ENCODE data around the gene NAV1.
"Not testable (repeated sequence)": the region's sequence is repeated elsewhere in the genome, so short reads cannot be mapped to it uniquely, and the experiment has no call there.

The NAV1 gene
- total RNA-seq: 2.7 to 6.5 reads per million in 2 donors

DNA sequence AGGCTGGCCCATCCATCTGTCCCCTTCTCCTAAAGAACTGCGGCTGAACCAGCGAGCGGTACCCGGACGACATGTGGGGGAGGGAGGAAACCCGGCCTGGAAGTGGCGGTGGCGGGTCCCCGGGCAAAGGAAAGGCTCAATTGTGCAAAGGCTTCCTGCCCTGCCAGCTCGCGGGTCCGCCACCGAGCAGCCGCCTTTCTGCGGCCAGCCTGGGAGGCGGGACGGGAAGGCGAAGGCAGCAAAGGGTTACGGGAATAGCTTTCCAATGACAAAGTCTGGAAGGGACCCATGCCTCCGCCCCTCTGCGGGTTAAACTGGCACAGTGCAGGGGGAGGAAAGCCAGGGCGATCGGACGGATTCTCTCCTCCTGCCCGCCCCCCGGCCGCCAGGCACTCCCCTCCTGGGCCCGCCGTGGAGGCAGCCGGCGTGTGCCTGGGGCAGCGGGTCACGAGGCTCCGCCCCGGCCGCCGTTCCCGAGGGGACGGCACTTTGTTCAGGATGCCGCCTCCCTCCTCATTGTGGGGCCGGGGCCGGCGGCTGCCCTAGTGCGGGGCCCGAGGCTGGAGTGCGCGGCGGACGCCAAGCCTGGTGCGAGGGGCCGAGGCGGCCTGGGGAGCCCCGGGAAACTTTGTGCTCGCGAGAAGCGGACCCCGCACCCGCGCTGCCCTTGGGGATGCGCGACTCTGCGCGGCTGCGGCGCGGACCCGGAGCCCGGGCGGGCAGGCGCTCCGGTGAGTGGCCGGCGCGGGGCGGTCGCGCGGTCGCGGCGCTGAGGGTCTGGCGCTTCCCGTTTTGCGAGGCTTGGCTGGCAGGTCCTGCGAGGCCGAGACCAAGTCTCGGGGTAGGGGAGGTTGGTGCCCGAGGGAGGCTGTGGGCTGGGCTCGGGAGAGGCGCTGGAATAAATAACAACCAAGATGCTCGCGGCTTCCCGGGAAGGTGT lies at the start of gene NAV1:
TSS of gene NAV1 (plus strand) at position 516 of the 940 bp plus-strand sequence. CDS start 83,758 bp downstream, outside the sequence.
- no peak for DNase-seq

GRCh38 chr1:201489643-201490261 lies 49.2 kb upstream of the NAV1 start:
- no peak for DNase-seq

DNA sequence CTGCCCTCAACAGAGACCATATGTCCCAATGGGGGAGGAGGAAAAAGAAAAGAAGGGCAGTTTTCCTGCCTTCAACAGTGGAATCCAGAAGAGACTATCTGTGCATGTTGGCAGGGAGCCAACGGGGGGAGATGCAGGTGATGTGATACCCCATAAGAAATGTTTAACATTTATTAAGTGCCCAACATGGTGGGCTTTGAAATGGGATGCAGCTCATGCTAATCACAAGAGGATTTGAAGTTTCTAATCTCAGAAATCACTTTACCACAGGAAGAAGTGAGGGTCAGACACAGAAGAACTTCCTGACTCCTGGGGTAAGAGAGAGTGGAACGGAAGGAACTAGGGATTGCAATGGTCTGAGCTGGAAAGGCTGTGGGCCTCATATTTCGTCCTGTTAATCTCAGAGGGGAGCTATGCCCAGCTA lies 48.2 kb upstream of the NAV1 start:
- no peak for DNase-seq

GRCh38 chr1:201491896-201492511 lies 46.9 kb upstream of the NAV1 start:
- no peak for DNase-seq

- not testable (repeated sequence) for DNase-seq
Observed at GRCh38 chr1:201493026-201493656, 45.8 kb upstream of the NAV1 start.

DNA sequence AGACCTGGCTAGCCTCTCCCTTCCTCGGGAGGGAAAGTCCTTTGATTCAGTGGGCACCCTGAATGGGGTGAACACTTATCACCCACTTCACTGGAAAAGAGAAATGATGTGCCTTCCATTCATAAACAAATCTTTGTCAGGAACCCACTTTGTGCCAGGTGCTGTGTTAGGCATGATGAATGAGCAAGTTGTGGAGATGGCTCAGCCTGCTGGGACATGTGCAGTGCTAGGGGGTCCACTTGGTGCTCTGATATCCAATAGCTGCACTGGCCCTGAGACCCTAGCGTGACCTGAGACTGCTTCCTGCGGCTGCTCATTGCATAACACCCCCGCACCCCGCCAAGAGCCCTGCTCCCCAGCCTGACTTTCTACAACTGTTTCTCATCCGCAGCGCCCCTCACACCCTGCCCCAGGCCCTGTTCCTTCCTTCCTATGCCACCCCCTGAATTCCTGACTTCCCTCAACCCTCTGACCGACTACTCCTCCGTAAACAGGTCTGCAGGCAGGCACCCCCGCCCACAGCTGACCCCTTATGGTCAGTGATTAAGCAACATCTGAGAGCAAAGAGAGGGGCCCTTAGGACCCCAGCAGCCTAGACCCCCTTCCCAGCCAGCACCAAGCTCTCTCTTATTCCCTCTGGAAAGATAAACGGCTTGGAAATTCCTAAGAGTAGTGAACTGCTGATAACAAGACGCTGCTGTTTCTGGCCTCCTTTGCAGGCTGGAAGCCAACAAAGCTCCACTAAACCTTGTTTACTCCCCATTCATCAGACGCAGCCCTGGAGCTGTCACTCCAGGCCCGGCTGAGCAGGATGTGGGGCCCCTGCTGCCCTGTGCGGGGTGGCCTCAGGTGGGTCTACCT lies 44.9 kb upstream of the NAV1 start:
- no peak for DNase-seq

- DNase-seq: no peak
Observed at GRCh38 chr1:201495551-201496295, 43.2 kb upstream of the NAV1 start.

DNA sequence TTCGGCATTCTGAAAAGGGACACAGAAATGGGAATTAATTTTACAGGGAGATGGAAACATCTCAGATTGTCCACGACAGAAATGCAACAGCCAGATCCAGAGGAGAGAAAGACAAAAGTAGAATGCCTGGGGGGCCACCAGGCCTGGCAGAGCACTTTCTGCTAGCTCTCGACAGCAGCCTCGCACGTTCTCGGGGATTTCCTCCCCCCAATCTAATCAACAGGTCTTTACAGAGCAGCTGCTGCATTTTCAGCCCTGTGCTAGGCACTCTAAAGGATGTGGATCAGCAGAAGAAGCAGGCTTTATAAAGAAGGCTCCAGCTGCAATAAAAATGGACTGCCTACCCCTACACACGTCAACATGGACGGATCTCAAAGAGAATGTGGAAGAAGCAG lies 42.6 kb upstream of the NAV1 start:
- DNase-seq: no peak

GRCh38 chr1:201497935-201498509 lies 40.9 kb upstream of the NAV1 start:
- DNase-seq: no peak

DNA sequence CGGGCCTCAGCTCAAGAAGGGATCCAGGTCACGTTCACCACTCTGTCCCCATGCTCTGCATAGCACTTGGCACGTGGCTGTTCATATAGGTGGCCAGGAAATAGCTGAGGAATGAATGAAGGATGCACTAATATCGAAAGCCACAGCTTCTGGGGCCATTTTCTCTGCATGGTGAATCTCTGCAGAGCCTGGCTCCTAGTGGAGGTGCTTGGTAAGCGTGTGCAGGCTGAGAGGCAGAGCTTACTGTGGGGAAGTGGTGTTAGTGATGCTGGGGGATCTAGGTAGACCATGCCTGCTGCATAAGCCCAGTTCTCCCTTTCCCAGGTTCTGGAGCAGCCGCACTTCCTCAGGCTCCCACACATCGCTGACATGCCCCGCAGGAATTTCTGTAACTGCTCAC lies 40.3 kb upstream of the NAV1 start:
- DNase-seq: no peak

GRCh38 chr1:201499191-201499590 lies 39.7 kb upstream of the NAV1 start:
- no peak for DNase-seq

GRCh38 chr1:201499795-201500669 lies 38.9 kb upstream of the NAV1 start:
- no peak for DNase-seq

GRCh38 chr1:201500670-201501120 lies 38.2 kb upstream of the NAV1 start:
- DNase-seq: no peak

- DNase-seq: no peak
Observed at GRCh38 chr1:201501144-201501543, 37.8 kb upstream of the NAV1 start.

DNA sequence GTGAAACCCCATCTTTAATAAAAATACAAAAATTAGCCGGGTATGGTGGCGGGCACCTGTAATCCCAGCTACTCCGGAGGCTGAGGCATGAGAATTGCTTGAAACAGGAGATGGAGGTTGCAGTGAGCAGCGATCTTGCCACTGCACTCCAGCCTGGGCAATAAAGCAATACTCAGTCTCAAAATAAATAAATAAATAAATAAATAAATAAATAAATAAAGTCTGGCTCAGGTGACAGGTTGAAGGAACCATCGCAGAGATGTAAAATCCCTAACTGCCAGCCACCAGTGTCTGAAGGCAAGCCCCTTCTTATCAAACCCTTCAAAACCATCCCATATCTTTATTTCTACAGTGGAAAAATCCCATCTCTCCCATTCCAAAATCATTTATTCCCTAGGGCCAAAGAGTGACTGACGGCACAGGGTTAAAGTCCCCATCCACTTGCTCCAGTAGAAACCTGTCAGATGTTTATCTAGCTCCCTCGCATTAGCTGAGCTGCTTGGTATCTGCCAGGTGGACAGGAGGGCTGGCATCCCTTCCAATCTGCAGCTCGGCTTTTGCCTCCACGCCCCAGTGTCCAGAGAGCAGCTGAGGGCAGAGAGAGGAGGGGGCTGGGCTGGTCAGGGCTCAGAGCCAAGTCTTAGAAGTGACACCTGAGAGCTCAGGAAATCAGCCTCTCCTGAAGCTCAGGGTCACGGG lies 37.0 kb upstream of the NAV1 start:
- DNase-seq: no peak

GRCh38 chr1:201502511-201502857 lies 36.4 kb upstream of the NAV1 start:
- DNase-seq: no peak

- DNase-seq: no peak
Observed at GRCh38 chr1:201503397-201504176, 35.3 kb upstream of the NAV1 start.

- no peak for DNase-seq
Observed at GRCh38 chr1:201504179-201504631, 34.7 kb upstream of the NAV1 start.
